PC-3 (cell line): ENCODE measurements around the gene ZNF592. TPM values are rescaled to one million over a fixed set of nuclear protein-coding genes. Genes with fewer than 3 reads are reported as not detected.

Experiments used
- ATAC-seq: fragments of 200-7000 bp; cut with Tn5 transposase; 2 replicates; pipeline ENCODE4 v1.9.1; 2020; ENCODE audit warnings: mild to moderate bottlenecking, moderate library complexity
- BruUV-seq: library from RNA; stranded (reverse); fragments of 400-500 nt; replicated peaks from 2 replicates; lab custom pipeline; 2021; lab: Mats Ljungman, UMichigan
- CTCF ChIA-PET: fragments of 300-600 bp; sonication (Branson Sonifier 250); formaldehyde crosslinking; loops from one replicate; lab custom pipeline; 2022; ENCODE audit warnings: antibody characterized with exemption; lab: Charles Lee
- POLR2A ChIA-PET: fragments of 300-600 bp; sonication (Branson Sonifier 250); formaldehyde crosslinking; loops from one replicate; lab custom pipeline; 2022; ENCODE audit warnings: antibody characterized with exemption; ENCODE audit not compliant: unreplicated experiment; lab: Charles Lee
- DNase-seq: peaks from one replicate; pipeline ENCODE4 v3.0.0-alpha.2; 2015
- H2AFZ ChIP-seq: fragments of 300-600 bp; sonication (generic); 2 replicates; pipeline ENCODE4 v1.6.0; 2016; ENCODE audit warnings: antibody characterized with exemption, low read length
- H3F3A ChIP-seq: fragments of 300-600 bp; sonication (generic); one replicate; pipeline ENCODE4 v1.6.0; 2017; ENCODE audit warnings: antibody characterized with exemption, low read length, control low read depth, mild to moderate bottlenecking; ENCODE audit not compliant: unreplicated experiment
- H3K27ac ChIP-seq: fragments of 300-600 bp; sonication (generic); 2 replicates; pipeline ENCODE4 v1.5.1; 2016; ENCODE audit warnings: mild to moderate bottlenecking, low read length
- H3K27me3 ChIP-seq: fragments of 300-600 bp; sonication (generic); 2 replicates; pipeline ENCODE4 v1.6.1; 2016; ENCODE audit warnings: low read length, mixed read lengths
- H3K36me3 ChIP-seq: fragments of 300-600 bp; sonication (generic); 2 replicates; pipeline ENCODE4 v1.6.1; 2016; ENCODE audit warnings: low read depth, mixed run types, low read length, mixed read lengths
- H3K4me1 ChIP-seq: fragments of 300-600 bp; sonication (generic); 2 replicates; pipeline ENCODE4 v1.5.1; 2016; ENCODE audit warnings: low read length; ENCODE audit not compliant: insufficient read depth
- H3K4me2 ChIP-seq: fragments of 300-600 bp; sonication (generic); 2 replicates; pipeline ENCODE4 v1.6.0; 2016; ENCODE audit warnings: low read length
- H3K4me3 ChIP-seq: fragments of 300-600 bp; sonication (generic); 2 replicates; pipeline ENCODE4 v1.5.1; 2016; ENCODE audit warnings: mild to moderate bottlenecking, low read length, mixed read lengths
- H3K79me2 ChIP-seq: fragments of 300-600 bp; sonication (generic); 2 replicates; pipeline ENCODE4 v1.6.1; 2017; ENCODE audit warnings: low read length, mixed read lengths
- H3K9ac ChIP-seq: fragments of 300-600 bp; sonication (generic); 2 replicates; pipeline ENCODE4 v1.6.0; 2016; ENCODE audit warnings: mild to moderate bottlenecking, low read length
- H3K9me2 ChIP-seq: fragments of 300-600 bp; sonication (generic); replicated peaks from 2 replicates; pipeline ENCODE4 v1.6.1; 2016; ENCODE audit warnings: mixed run types, low read length, mixed read lengths
- H3K9me3 ChIP-seq: fragments of 300-600 bp; sonication (generic); 2 replicates; pipeline ENCODE4 v1.6.1; 2016; ENCODE audit warnings: low read length, mixed read lengths
- H4K20me1 ChIP-seq: fragments of 300-600 bp; sonication (generic); 2 replicates; pipeline ENCODE4 v1.6.1; 2016; ENCODE audit warnings: low read length, mixed read lengths
- EZH2 ChIP-seq: fragments of 300-600 bp; sonication (generic); IDR thresholded peaks from one replicate; pipeline ENCODE4 v1.6.1; 2017; ENCODE audit warnings: antibody characterized with exemption, mild to moderate bottlenecking, low read length; ENCODE audit not compliant: unreplicated experiment
- EZH2phosphoT487 ChIP-seq: fragments of 300-600 bp; sonication (generic); IDR thresholded peaks from 2 replicates; pipeline ENCODE4 v1.6.1; 2018; ENCODE audit warnings: mild to moderate bottlenecking, antibody characterized with exemption, low read length, borderline replicate concordance
- intact Hi-C: fragments of 100-400 bp; cut with micrococcal nuclease; formaldehyde crosslinking; loops from 2 replicates; pipeline ENCODE4 v1.9.0; 2023
- total RNA-seq: library from RNA; depleted of rRNA; stranded (reverse); fragments of >200 nt; gene quantifications from 2 replicates; pipeline ENCODE4 v1.2.3, GENCODE V29; 2014
- TF ChIP-seq, protein P1 (sequence below): fragments of 300-600 bp; sonication (generic); conservative IDR thresholded peaks from 2 replicates; pipeline ENCODE4 v1.5.1; 2017; ENCODE audit warnings: antibody characterized with exemption, low read depth, mild to moderate bottlenecking, low read length

ZNF592 gene
- total RNA-seq, 1 experiment from 2014 or later, result 12.3 TPM

DNA sequence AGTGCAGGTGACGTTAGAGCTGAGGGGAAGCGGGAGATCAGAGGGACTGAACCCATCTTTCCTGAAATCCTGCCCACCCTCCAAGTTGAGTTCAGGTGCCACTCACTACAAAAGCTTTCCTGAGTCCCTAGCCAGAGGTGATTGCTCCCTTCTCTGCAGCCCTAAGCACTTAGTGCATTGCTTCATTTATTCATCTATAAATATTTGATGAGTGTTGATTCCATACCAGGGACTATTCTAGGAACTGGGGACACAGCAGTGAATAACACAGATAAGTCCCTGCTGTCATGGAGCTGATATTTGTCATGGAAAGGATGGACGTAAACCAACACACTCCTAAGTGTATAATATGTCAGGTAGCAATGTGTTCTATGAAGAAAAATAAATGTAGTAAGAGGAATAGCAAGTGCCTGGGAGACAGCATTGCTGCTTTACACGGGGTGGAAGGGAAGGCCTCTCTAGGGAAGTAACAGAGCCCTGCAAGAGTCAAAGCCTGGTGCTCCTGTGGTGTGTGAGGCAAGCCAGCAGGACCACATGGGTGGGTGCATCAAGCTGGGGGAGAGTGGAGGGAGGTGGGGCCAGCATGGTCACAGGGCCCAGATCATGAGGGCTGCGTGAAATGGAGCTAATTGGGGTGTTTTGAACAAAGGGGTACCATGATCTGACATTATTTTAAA is 87.4 kb downstream of the ZNF592 start:
- POLR2A ChIA-PET, result no interaction called here
- Histone ChIP-seq H3F3A (no peaks in the 10 kb centered on the region), H3K36me3 (no peaks in the 10 kb centered on the region), H3K4me1 (peaks cover 17% of the 10 kb centered on the region), H3K9ac (no peak overlapping the region), H3K9me3 (no peaks in the 10 kb centered on the region), H3K27me3 (no peaks in the 10 kb centered on the region), H4K20me1 (no peaks in the 10 kb centered on the region), H3K9me2 (no peaks in the 10 kb centered on the region), H2AFZ (no peak overlapping the region), H3K4me2 (no peak overlapping the region), H3K79me2 (no peaks in the 10 kb centered on the region), H3K4me3 (no peak overlapping the region), H3K27ac (no peak overlapping the region)
- TF ChIP-seq EZH2 (no peak), EZH2phosphoT487 (no peak)
- TF ChIP-seq, protein P1, sequence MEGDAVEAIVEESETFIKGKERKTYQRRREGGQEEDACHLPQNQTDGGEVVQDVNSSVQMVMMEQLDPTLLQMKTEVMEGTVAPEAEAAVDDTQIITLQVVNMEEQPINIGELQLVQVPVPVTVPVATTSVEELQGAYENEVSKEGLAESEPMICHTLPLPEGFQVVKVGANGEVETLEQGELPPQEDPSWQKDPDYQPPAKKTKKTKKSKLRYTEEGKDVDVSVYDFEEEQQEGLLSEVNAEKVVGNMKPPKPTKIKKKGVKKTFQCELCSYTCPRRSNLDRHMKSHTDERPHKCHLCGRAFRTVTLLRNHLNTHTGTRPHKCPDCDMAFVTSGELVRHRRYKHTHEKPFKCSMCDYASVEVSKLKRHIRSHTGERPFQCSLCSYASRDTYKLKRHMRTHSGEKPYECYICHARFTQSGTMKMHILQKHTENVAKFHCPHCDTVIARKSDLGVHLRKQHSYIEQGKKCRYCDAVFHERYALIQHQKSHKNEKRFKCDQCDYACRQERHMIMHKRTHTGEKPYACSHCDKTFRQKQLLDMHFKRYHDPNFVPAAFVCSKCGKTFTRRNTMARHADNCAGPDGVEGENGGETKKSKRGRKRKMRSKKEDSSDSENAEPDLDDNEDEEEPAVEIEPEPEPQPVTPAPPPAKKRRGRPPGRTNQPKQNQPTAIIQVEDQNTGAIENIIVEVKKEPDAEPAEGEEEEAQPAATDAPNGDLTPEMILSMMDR, result no peak
- ATAC-seq (no peak), DNase-seq (no peak)
- CTCF ChIA-PET, result interaction anchor here (0.5 kb wide), 1 partner anchor 9 kb away, joined by 4 read pairs; no protein-coding TSS in a partner anchor
- no TSS peak for BruUV-seq
- intact Hi-C loops, result no loop called here

DNA sequence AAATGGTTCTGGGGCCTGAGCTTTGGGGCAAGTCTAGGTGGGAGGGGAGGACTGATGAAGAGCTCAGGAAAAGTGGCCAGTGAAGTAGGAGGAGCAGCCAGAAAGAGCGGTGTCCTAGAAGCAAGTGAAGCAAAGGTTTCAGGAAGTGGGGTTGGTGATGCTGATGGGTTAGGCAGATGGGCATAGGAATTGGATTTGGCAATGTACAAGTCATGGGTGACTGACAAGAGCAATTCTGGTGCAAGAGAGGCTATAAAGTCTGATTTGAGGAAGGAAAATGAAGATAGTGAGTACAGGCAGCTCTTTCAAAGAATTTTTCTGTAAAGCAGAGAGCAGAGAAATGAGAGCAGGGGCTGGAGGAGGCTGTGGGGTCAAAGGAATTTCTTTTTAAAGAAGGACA is 88.5 kb downstream of the ZNF592 start:
- ChIA-PET POLR2A (no interaction called here), CTCF (no interaction called here)
- Histone ChIP-seq H3K4me1 (peaks cover 23% of the 10 kb centered on the region), H2AFZ (no peak overlapping the region), H3K4me2 (no peak overlapping the region), H4K20me1 (no peaks in the 10 kb centered on the region), H3K4me3 (no peak overlapping the region), H3K79me2 (no peaks in the 10 kb centered on the region), H3K9me3 (no peaks in the 10 kb centered on the region), H3F3A (no peaks in the 10 kb centered on the region), H3K36me3 (no peaks in the 10 kb centered on the region), H3K27me3 (no peaks in the 10 kb centered on the region), H3K9me2 (no peaks in the 10 kb centered on the region), H3K9ac (no peak overlapping the region), H3K27ac (no peak overlapping the region)
- no TSS peak for BruUV-seq
- TF ChIP-seq, protein P1, result no peak
- TF ChIP-seq EZH2phosphoT487, result no peak
- no peak for TF ChIP-seq EZH2
- intact Hi-C loops, result no loop called here
- no peak for DNase-seq
- ATAC-seq, result no peak

DNA sequence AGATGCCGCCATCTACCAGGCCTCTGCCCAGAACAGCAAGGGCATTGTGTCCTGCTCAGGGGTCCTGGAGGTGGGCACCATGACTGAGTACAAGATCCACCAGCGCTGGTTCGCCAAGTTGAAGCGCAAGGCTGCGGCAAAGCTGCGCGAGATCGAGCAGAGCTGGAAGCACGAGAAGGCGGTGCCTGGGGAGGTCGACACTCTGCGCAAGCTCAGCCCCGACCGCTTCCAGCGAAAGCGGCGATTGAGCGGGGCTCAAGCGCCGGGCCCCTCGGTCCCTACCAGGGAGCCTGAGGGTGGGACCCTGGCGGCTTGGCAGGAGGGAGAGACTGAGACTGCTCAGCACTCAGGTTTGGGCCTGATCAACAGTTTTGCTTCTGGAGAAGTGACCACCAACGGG is 91.3 kb downstream of the ZNF592 start:
- H3K27me3 ChIP-seq, result no peaks in the 10 kb centered on the region
- ChIA-PET POLR2A (no interaction called here), CTCF (no interaction called here)
- no peaks in the 10 kb centered on the region for H3K9me3 ChIP-seq
- no peak overlapping the region for H3K9ac ChIP-seq
- H3F3A ChIP-seq, result no peaks in the 10 kb centered on the region
- no peaks in the 10 kb centered on the region for H3K9me2 ChIP-seq
- no peaks in the 10 kb centered on the region for H3K36me3 ChIP-seq
- no peak overlapping the region for H3K27ac ChIP-seq
- H4K20me1 ChIP-seq, result no peaks in the 10 kb centered on the region
- H3K4me1 ChIP-seq, result peaks cover 12% of the 10 kb centered on the region
- no TSS peak for BruUV-seq
- no peak overlapping the region for H3K4me3 ChIP-seq
- TF ChIP-seq EZH2phosphoT487, result no peak
- ATAC-seq (no peak), DNase-seq (no peak)
- H2AFZ ChIP-seq, result no peak overlapping the region
- intact Hi-C loops, result no loop called here
- H3K79me2 ChIP-seq, result no peaks in the 10 kb centered on the region
- H3K4me2 ChIP-seq, result no peak overlapping the region
